NOMO-1 (cell line): ENCODE results near the gene NPR3.

Experiments
- DNase-seq, 2 experiments: peaks; one replicate each; lab custom pipeline; 2025; ENCODE audit not compliant: unreplicated experiment in 2 of 2; lab: John Stamatoyannopoulos, UW

The NPR3 gene

GRCh38 chr5:32754284-32754683 lies 43.2 kb downstream of the NPR3 start:
- no peak for DNase-seq

- peak in 1 of 2 experiments; percentile 46 for DNase-seq
Measured at GRCh38 chr5:32760091-32760509, 49.0 kb downstream of the NPR3 start.

- no peak for DNase-seq
Measured at GRCh38 chr5:32765266-32765665, 54.1 kb downstream of the NPR3 start.

GRCh38 chr5:32767948-32768467 lies 56.9 kb downstream of the NPR3 start:
- no peak for DNase-seq

GRCh38 chr5:32769711-32770110 lies 58.6 kb downstream of the NPR3 start:
- no peak for DNase-seq

- no peak for DNase-seq
Measured at GRCh38 chr5:32770444-32770843, 59.3 kb downstream of the NPR3 start.

GRCh38 chr5:32771037-32771436 lies 59.9 kb downstream of the NPR3 start:
- no peak for DNase-seq

GRCh38 chr5:32773944-32774343 lies 62.8 kb downstream of the NPR3 start:
- DNase-seq, result no peak

- no peak for DNase-seq
Measured at GRCh38 chr5:32776200-32776599, 65.1 kb downstream of the NPR3 start.

- no peak for DNase-seq
Measured at GRCh38 chr5:32777222-32777621, 66.1 kb downstream of the NPR3 start.

GRCh38 chr5:32777733-32778132 lies 66.6 kb downstream of the NPR3 start:
- DNase-seq, result no peak

- DNase-seq, result no peak
Measured at GRCh38 chr5:32778403-32778802, 67.3 kb downstream of the NPR3 start.

- DNase-seq, result no peak
Measured at GRCh38 chr5:32779754-32780415, 68.8 kb downstream of the NPR3 start.

- no peak for DNase-seq
Measured at GRCh38 chr5:32780508-32780919, 69.4 kb downstream of the NPR3 start.

GRCh38 chr5:32783661-32784060 lies 72.5 kb downstream of the NPR3 start:
- no peak for DNase-seq

- no peak for DNase-seq
Measured at GRCh38 chr5:32785611-32786254, 74.6 kb downstream of the NPR3 start.

- no peak for DNase-seq
Measured at GRCh38 chr5:32786311-32786710, 75.2 kb downstream of the NPR3 start.

GRCh38 chr5:32790411-32790951 lies 79.4 kb downstream of the NPR3 start:
- DNase-seq, result no peak

GRCh38 chr5:32791536-32792243 lies 80.6 kb downstream of the NPR3 start:
- no peak for DNase-seq

GRCh38 chr5:32794086-32794485 lies 83.0 kb downstream of the NPR3 start:
- DNase-seq, result no peak

GRCh38 chr5:32802764-32803163 lies 91.6 kb downstream of the NPR3 start:
- no peak for DNase-seq
